GM19455 (cell line): ENCODE measurements around the gene LRGUK.

Source experiments
- ATAC-seq: cut with Tn5 transposase; IDR thresholded peaks from one replicate; pipeline ENCODE4 v1.9.1; 2021; ENCODE audit not compliant: unreplicated experiment

The LRGUK gene

DNA sequence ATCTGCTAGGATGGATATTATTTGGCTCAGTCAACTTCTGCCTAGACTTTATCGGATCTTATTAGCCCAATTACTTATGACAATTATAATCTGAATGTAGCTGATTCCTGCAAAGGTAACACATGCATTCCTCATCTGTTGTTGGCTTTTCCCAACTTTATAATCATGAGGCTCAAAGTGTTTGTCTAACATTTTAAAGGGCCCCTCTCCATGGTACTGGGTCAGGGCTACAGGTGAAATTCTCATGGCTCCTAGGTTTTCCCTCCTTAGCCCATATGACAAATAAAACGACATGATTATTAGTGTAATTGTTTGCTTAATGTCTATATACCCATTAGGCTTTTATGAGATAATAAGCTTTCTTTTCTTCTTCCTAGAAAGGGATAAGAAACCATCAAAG, 4.2 kb upstream of the LRGUK start:
- ATAC-seq: no peak

- no peak for ATAC-seq
Observed at GRCh38 chr7:134126146-134126545, 994 bp upstream of the LRGUK start.

DNA sequence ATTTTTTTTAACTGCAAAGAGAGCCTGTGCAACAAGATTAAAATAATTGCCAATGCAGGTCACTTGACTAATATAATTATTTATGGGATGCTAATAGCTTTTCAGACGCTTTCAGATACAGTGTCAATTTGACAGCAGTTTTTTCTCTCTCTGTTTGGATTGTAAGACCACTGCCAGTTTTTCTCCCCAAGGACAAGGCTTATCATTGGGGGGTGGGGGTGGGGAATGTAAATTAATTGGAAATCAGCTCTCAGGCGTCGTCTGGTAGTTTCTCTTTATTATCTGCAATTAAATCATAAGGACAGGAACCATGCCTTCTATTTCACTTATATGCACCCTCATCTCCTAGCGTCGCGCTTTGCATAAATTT, 559 bp upstream of the LRGUK start:
- ATAC-seq: no peak

- ATAC-seq: no peak
Observed at GRCh38 chr7:134128829-134129228, 1.7 kb downstream of the LRGUK start.

- no peak for ATAC-seq
Observed at GRCh38 chr7:134129856-134130523, 2.9 kb downstream of the LRGUK start.

- ATAC-seq: no peak
Observed at GRCh38 chr7:134134004-134134403, 6.9 kb downstream of the LRGUK start.

DNA sequence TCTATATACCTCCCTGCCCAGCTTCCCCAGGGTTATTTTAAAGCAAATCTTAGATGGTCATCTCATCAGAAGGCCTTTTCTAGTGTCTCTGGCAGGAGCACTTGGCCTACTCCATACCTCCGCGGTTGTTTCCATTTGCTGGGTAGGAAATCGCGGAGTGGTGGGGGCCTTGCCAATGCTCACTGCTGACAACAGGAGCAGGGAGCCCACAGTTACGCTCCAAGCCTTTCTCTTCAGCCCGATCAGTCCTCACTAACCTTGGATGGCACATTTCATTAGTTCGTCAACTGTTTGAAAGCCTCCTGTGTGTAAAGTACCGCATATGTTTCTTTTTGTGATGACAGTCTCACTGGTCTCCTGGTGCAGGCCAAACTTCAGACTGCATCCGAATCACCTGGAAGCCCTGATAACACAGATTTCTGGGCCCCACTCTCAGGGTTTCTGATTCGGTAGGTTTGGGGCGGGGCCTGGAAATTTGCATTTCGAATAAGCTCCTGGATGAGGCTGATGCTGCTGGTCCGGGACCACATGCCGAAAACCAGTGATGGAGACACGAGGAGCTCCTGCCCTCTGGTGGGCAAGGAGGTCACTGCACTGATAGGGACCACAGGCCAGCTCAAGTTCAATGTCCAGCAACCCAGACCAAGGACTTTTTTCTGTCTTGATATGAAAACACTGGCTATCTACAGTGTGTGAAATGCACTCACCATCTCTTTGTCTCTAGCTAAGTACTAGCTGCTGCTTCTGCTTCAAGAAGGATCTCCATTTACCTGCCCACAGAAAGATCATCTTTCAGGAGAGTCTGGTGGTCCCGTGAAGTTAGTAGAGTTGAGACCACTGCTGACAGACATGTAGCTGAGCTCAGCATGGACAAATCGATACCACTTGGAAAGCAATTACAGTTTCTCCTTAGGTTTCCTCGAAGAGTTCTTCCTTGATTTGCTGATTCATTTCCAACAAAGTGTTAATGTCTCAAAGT, 14.0 kb downstream of the LRGUK start:
- peak; percentile 92 for ATAC-seq

DNA sequence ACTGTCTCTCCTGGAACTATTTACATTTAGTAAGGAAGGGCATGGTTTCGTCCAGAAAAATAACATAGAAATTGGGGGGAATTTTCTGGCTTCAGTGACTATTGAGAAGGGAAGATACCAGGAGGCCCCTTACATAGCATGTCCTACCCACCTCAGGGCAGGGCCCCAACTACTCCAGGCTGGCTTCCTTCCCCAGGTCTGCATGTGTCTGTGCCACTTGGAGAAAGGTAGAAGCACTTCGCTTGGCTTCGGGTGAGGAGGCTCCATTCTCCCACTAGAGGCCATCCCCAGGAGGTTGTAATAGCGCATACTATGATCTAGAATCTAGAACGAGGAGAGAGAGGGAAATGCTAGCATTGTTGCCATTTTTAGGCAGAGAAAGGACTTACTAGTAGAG, 14.7 kb downstream of the LRGUK start:
- ATAC-seq: no peak

GRCh38 chr7:134153493-134154136, 26.5 kb downstream of the LRGUK start:
- ATAC-seq: no peak

DNA sequence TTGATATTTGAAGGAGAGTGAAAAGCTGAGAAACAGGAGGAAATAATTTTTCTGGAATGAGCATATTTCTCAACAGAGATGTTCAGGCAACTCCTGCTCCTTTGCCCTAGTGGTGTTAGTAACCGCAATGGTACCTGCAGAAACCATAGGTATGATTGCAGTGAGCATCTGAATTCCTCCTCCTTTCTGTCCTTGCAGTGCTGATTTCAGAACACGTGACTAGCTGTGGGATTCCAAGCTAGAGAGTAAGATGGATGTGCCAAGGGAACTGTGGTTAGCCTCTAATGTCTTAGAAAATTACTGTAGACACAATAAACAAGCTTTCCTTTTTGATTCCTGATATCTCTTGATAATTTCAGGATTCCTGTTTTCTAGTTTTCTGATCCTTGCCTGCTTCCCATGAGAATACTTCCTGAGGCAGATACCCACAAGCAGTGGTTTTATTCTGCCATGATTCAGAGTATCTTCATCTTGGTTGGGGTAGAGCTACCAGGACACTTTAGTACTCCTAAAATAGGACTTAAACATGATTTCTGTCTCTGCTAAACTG, 27.5 kb downstream of the LRGUK start:
- no peak for ATAC-seq

DNA sequence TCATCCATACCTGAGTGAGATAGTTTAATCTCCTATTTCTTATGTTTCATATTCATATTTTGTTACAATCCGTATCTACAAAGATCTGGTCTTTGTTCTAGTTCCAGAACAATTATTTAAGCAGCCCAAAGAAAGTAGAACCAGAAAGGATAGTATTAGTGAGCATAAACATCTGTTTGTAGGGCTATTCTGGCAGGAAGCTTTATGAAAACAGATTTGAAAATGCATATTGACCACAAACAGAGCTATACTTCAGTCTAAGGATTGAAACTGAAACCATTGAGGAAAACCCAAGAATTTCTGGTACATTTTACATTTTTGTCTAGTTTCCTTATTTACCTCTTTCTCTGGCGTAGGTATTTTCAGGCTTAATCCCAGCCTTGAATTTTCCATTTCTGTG, 28.1 kb downstream of the LRGUK start:
- no peak for ATAC-seq

DNA sequence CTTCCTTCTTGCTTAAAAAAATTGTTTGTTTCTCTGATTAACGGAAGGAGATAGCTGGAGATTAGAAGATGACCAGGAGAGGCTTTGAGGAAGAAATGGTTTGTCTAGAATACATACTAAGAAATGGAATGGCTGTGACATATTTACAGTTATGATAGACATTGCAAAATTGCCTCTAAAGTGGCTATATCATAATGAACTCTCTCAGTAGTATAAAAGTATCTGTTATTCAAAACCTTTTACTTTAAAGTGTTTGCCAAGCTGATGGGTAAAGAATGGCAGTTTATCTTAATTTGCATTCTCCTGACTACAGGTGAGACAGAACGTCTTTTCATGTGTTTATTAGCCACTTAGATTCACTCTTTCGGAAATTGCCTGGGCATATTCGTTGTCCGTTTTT, 28.7 kb downstream of the LRGUK start:
- ATAC-seq: no peak

- no peak for ATAC-seq
Observed at GRCh38 chr7:134165252-134165651, 38.1 kb downstream of the LRGUK start.

DNA sequence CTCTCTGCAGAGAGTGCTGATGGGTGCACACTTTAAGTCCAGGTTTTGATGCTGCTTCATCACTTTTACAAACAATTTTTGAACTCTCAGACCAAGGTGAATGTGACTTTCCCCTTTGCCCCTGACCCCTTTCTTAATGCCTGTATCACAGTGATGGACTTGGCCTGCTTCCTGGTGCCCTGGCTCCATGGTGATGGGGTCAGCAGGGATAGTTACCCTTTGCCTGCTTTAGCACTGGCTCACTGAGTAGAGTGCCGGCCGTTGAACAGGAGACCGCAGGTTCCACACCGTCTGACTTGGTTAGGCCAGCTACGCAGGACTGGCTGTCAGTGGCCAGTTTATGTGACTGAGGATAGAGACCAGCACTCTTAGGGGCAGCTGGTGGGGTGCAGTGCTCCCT, 40.1 kb downstream of the LRGUK start:
- no peak for ATAC-seq

GRCh38 chr7:134167841-134168240, 40.7 kb downstream of the LRGUK start:
- no peak for ATAC-seq

- no peak for ATAC-seq
Observed at GRCh38 chr7:134174795-134175261, 47.7 kb downstream of the LRGUK start.

DNA sequence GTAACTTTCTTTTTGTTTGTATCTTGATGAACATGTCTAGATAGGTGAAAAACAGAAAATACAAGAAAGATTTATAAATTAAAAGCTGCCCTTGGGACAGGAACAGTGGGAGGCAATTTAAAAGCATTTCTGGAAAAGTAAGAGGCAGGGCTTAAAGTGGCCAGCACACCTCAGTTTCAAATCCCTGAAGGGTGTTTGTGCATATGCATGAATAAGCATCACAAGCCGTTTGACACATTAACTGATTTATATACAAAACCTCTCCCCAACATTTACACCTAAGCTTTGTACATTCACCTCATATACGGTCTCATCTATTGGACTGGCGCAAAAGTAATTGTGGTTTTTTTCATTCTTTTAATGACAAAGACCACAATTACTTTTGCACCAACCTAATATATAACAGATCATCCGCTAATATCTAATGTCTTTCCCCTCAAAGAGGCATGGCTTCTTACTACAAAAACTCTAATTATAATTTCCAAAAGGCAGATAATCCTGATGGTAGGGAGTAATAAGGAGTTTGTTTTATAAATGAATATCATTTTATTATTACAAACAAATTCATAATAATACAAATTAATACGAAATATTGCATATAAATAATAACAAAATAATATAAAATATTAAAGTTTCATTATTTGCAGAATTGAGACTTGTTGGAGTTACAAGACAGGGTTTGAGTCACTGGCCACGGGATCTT, 48.3 kb downstream of the LRGUK start:
- no peak for ATAC-seq

DNA sequence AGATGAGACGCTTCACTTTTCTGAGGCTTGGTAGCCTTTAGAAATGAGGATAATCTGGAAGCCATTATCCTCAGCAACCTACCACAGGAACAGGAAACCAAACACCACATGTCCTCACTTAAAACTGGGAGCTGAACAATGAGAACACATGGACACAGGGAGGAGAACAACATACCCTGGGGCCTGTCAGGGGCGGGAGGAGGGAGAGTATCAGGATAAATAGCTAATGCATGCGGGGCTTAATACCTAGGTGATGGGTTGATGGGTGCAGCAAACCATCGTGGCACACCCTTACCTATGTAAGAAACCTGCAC, 48.9 kb downstream of the LRGUK start:
- ATAC-seq: no peak

DNA sequence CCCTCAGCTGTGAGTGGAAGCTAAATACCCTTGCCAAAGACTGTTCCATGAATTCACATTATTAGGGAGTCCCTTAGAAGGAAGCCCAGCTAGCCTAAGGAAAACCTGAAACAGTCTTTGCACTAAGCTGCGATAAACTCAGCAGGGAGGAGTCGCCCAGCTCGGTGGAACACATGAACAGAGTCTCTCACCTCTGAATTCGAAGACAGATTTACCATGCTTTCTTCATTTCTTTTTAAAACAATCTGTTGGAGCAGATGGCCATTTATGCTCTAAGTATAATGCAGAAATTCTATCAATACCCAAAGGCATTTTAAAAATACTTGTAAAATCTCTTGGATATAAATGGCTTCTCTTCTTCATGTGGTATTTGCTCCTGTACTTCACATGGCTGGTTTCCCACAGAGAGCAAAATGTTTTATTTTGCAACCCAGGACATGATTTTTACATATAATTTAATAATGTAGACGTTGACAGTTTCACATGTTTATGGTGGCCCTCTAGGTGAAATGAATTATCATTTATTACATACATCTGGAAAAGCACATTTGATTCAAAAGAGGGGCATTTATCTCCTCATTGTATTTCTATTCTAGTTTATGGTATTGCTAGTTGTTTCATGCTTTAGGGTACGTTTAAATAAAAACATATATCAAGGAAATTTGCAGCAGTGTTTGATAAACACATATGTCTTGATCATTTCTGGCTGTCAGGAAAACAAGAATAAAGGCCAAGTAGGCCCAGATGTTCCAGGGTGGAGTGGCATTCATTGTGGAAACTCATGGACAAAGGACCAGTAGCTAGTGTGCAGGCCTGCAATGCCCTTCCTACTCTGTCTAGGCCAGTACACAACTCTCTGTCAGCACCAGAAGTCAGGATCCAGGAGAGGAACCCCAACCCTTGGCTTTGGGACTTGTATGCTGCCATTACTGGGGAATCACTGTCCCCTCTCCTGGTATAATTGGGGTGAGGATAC, 52.2 kb downstream of the LRGUK start:
- ATAC-seq: no peak

DNA sequence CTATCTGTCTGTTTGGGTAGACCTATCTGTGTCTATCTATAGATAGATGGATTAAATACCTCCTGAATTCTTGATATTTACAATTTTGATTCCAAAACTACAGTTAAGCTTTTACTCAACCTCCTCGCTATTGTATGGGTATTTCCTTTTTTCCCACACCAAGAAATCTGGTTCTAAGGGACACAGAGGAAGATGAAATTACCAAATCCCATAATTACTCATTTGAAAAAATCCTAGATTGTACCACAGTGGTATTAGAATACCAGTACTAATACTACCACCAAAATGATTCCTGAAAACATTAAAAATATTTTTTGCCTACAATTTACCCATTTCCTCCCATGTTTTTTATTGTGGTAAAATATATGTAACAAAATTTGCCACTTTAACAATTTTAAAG, 53.2 kb downstream of the LRGUK start:
- no peak for ATAC-seq
